DOHH2 (cell line): ENCODE data around the gene RAPGEF5.

Experiments used
- H3F3A ChIP-seq: fragments of 200-600 bp; sonication (generic), shearing (Covaris generic); 2 replicates; pipeline ENCODE4 v1.6.0; 2016; ENCODE audit warnings: antibody characterized with exemption, mild to moderate bottlenecking; ENCODE audit not compliant: control insufficient read depth, insufficient read depth
- H3K27ac ChIP-seq: fragments of 200-600 bp; sonication (generic); 2 replicates; pipeline ENCODE4 v1.5.1; 2014; ENCODE audit warnings: low read depth, mild to moderate bottlenecking, low read length, moderate library complexity
- H3K27me3 ChIP-seq: fragments of 200-600 bp; sonication (generic); 2 replicates; pipeline ENCODE4 v1.6.1; 2014; ENCODE audit warnings: mild to moderate bottlenecking, low read length, mixed read lengths; ENCODE audit not compliant: control insufficient read depth
- H3K36me3 ChIP-seq: fragments of 200-600 bp; sonication (generic); 2 replicates; pipeline ENCODE4 v1.6.1; 2014; ENCODE audit warnings: mild to moderate bottlenecking, low read length, moderate library complexity, mixed read lengths; ENCODE audit not compliant: control insufficient read depth
- H3K4me1 ChIP-seq: fragments of 200-600 bp; sonication (generic); 2 replicates; pipeline ENCODE4 v1.6.1; 2014; ENCODE audit warnings: mild to moderate bottlenecking, low read length, mixed read lengths; ENCODE audit not compliant: control insufficient read depth
- H3K4me2 ChIP-seq: fragments of 200-600 bp; sonication (generic); 2 replicates; pipeline ENCODE4 v1.6.0; 2014; ENCODE audit warnings: mild to moderate bottlenecking, low read length, moderate library complexity
- H3K4me3 ChIP-seq: fragments of 200-600 bp; sonication (generic); 2 replicates; pipeline ENCODE4 v1.5.1; 2014; ENCODE audit warnings: mild to moderate bottlenecking, low read length, mixed read lengths
- H3K79me2 ChIP-seq: fragments of 200-600 bp; sonication (generic); 2 replicates; pipeline ENCODE4 v1.6.1; 2014; ENCODE audit warnings: mild to moderate bottlenecking, low read length, mixed read lengths; ENCODE audit not compliant: control insufficient read depth
- H3K9me2 ChIP-seq: fragments of 200-600 bp; sonication (generic); replicated peaks from 2 replicates; pipeline ENCODE4 v1.6.1; 2014; ENCODE audit warnings: mild to moderate bottlenecking, low read length, mixed read lengths; ENCODE audit not compliant: control insufficient read depth
- H3K9me3 ChIP-seq: fragments of 200-600 bp; sonication (generic); 2 replicates; pipeline ENCODE4 v1.6.1; 2014; ENCODE audit warnings: antibody characterized with exemption, low read length, mixed read lengths; ENCODE audit not compliant: control insufficient read depth, insufficient read depth
- H4K20me1 ChIP-seq: fragments of 200-600 bp; sonication (generic); 2 replicates; pipeline ENCODE4 v1.6.0; 2014; ENCODE audit warnings: low read depth, mild to moderate bottlenecking, antibody characterized with exemption, low read length, moderate library complexity; ENCODE audit not compliant: control insufficient read depth, insufficient read depth
- CTCF ChIP-seq: fragments of 200-600 bp; sonication (generic); IDR thresholded peaks from one replicate; pipeline ENCODE4 v1.5.1; 2014; ENCODE audit warnings: antibody characterized with exemption, mild to moderate bottlenecking, low read depth, low read length; ENCODE audit not compliant: poor library complexity, severe bottlenecking
- EZH2phosphoT487 ChIP-seq: fragments of 200-600 bp; sonication (generic); IDR thresholded peaks from 2 replicates; pipeline ENCODE4 v1.6.1; 2017; ENCODE audit warnings: borderline replicate concordance, mild to moderate bottlenecking, antibody characterized with exemption, low read length, moderate library complexity, mixed read lengths

RAPGEF5 gene

GRCh38 chr7:22201186-22201880 lies 155.6 kb downstream of the RAPGEF5 start:
- H3K36me3 ChIP-seq: peaks cover 100% of the 10 kb centered on the region
- H3K4me3 ChIP-seq: no peak overlapping the region
- no peak for TF ChIP-seq EZH2phosphoT487
- TF ChIP-seq CTCF: no peak

GRCh38 chr7:22200777-22201176 lies 156.2 kb downstream of the RAPGEF5 start:
- peaks cover 88% of the 10 kb centered on the region for H3K79me2 ChIP-seq

More at GRCh38 chr7:22201186-22201880, 155.6 kb downstream of the RAPGEF5 start:
- Histone ChIP-seq H3K79me2 (peaks cover 90% of the 10 kb centered on the region), H4K20me1 (0 out of 2 replicates have a peak, but pooled peaks cover 11% of the 10 kb centered on the region), H3F3A (peaks cover 46% of the 10 kb centered on the region), H3K4me1 (no peaks in the 10 kb centered on the region), H3K4me2 (no peak overlapping the region), H3K27ac (no peak overlapping the region), H3K27me3 (no peaks in the 10 kb centered on the region), H3K9me3 (no peaks in the 10 kb centered on the region), H3K9me2 (no peaks in the 10 kb centered on the region)

GRCh38 chr7:22200238-22200637 lies 156.7 kb downstream of the RAPGEF5 start:
- H3K4me2 ChIP-seq: no peak overlapping the region
- H3F3A ChIP-seq: peaks cover 42% of the 10 kb centered on the region
- H3K9me3 ChIP-seq: no peaks in the 10 kb centered on the region
- H3K79me2 ChIP-seq: peaks cover 88% of the 10 kb centered on the region
- H3K4me1 ChIP-seq: no peaks in the 10 kb centered on the region
- H3K27me3 ChIP-seq: no peaks in the 10 kb centered on the region
- no peaks in the 10 kb centered on the region for H3K9me2 ChIP-seq
- H3K27ac ChIP-seq: no peak overlapping the region
- peaks cover 17% of the 10 kb centered on the region; the same call in 1 of the 2 replicates for H4K20me1 ChIP-seq
- no peak overlapping the region for H3K4me3 ChIP-seq
- peaks cover 100% of the 10 kb centered on the region for H3K36me3 ChIP-seq
- TF ChIP-seq CTCF (no peak), EZH2phosphoT487 (no peak)

More at GRCh38 chr7:22200777-22201176, 156.2 kb downstream of the RAPGEF5 start:
- Histone ChIP-seq H4K20me1 (peaks cover 12% of the 10 kb centered on the region; the same call in 1 of the 2 replicates), H3K9me3 (no peaks in the 10 kb centered on the region), H3K4me2 (no peak overlapping the region), H3K4me3 (no peak overlapping the region), H3K27ac (no peak overlapping the region), H3K9me2 (no peaks in the 10 kb centered on the region), H3K36me3 (peaks cover 100% of the 10 kb centered on the region), H3K27me3 (no peaks in the 10 kb centered on the region), H3K4me1 (no peaks in the 10 kb centered on the region), H3F3A (peaks cover 43% of the 10 kb centered on the region)
- no peak for TF ChIP-seq EZH2phosphoT487
- no peak for TF ChIP-seq CTCF
